Stomach (tissue), 9 donors: Measurements from ENCODE around the gene CHTF8. TPM values are rescaled to one million over a fixed set of nuclear protein-coding genes. Genes with fewer than 3 reads are reported as not detected.
"Not testable (repeated sequence)": the region's sequence is repeated elsewhere in the genome, so short reads cannot be mapped to it uniquely, and the experiment has no call there.

Experiments used
- DNase-seq, 2 donors: peaks; one replicate each; pipeline versions ENCODE4 v3.0.0 to v3.0.0-alpha.2; 2013 to 2019
- H3K27ac ChIP-seq, 5 donors: fragments of 200-600 bp in 4 of 5; sonication (generic) in 4 of 5; one replicate each; pipeline ENCODE4 v1.5.1; 2013 to 2019; ENCODE audit warnings: mild to moderate bottlenecking in 1 of 5, moderate library complexity in 1 of 5
- H3K27me3 ChIP-seq, 3 donors: fragments of 200-600 bp; sonication (generic); one replicate each; pipeline ENCODE4 v1.5.1; 2017 to 2019; ENCODE audit warnings: mixed run types in 1 of 3
- H3K36me3 ChIP-seq, 4 donors: fragments of 200-600 bp; sonication (generic); 1 replicate in 3 of 4; 2 replicates in 1 of 4; pipeline ENCODE4 v1.5.1; 2016 to 2019
- H3K4me1 ChIP-seq, 4 donors: fragments of 200-600 bp; sonication (generic); one replicate each; pipeline ENCODE4 v1.5.1; 2016 to 2019
- H3K4me3 ChIP-seq, 4 donors: fragments of 200-600 bp; sonication (generic) in 3 of 4; one replicate each; pipeline ENCODE4 v1.5.1; 2016 to 2019; ENCODE audit warnings: mild to moderate bottlenecking in 1 of 4
- H3K9me3 ChIP-seq, 4 donors: fragments of 200-600 bp; sonication (generic); one replicate each; pipeline ENCODE4 v1.5.1; 2016 to 2019
- CTCF ChIP-seq, 7 experiments: fragments of 450-650 bp in 4 of 7; fragments of 200-600 bp in 3 of 7; sonication (generic) in 3 of 7; IDR thresholded peaks; one replicate each; pipeline ENCODE4 v1.5.1; 2016 to 2019; ENCODE audit warnings: antibody characterized with exemption in 7 of 7, control low read depth in 2 of 7, mild to moderate bottlenecking in 1 of 7
- EP300 ChIP-seq: sonication (generic); formaldehyde crosslinking; IDR thresholded peaks from one replicate; pipeline ENCODE4 v1.6.1; 2017; ENCODE audit warnings: antibody characterized with exemption
- POLR2A ChIP-seq, 4 donors: fragments of 450-650 bp; IDR thresholded peaks; one replicate each; pipeline ENCODE4 v1.6.1; 2016; ENCODE audit warnings: antibody characterized with exemption in 4 of 4, control low read depth in 2 of 4, mild to moderate bottlenecking in 1 of 4, moderate library complexity in 1 of 4
- POLR2AphosphoS5 ChIP-seq, 3 donors: sonication (generic); formaldehyde crosslinking; IDR thresholded peaks; one replicate each; pipeline ENCODE4 v1.6.1; 2016; ENCODE audit warnings: antibody characterized with exemption in 3 of 3
- WGBS, 5 donors: extraction: QIAGEN DNeasy Blood & Tissue Kit in 3 of 5; methylation state at CpG; one replicate each; pipeline versions ENCODE4 v1.1.5 to v1.1.7; 2013 to 2018; 5-methylcytosine and 5-hydroxymethylcytosine counted together
- intact Hi-C: fragments of 100-400 bp; cut with DNase I; formaldehyde crosslinking; loops from one replicate; pipeline ENCODE4 v1.15.1; 2023; ENCODE audit warnings: low total_unique reads
- polyA plus RNA-seq, 3 donors: library from polyadenylated mRNA; stranded (reverse); fragments of 200-250 nt; gene quantifications; one replicate each; pipeline ENCODE4 v1.2.3, GENCODE V29; 2013
- total RNA-seq, 5 donors: library from RNA; depleted of rRNA; stranded (reverse); fragments of >200 nt; gene quantifications; one replicate each; pipeline versions ENCODE4 v1.1.0 to v1.2.3, GENCODE V29; 2014 to 2016
- donor health status: healthy with polysubstance abuse.
- donor health status: Bipolar disorder and iron deficiency.
- donor health status: healthy.

CHTF8 gene
- total and polyA plus RNA-seq, 8 donors = 12.3 to 83.2 (median 48.9) TPM

- peaks cover 8 to 57% (median 22%) of the 10 kb centered on the region in 4 donors for H3K4me1 ChIP-seq
- 73 to 94% (median 76%) methylated on average over 3 of the region's 3 CpGs for WGBS, 5 donors
- H3K27me3 ChIP-seq = no peaks in the 10 kb centered on the region
- H3K4me3 ChIP-seq = no peak overlapping the region
- TF ChIP-seq CTCF (IDR thresholded peaks at IDR 0.05) (no peak), POLR2A (IDR thresholded peaks at IDR 0.05) (no peak), POLR2AphosphoS5 (IDR thresholded peaks at IDR 0.05) (no peak), EP300 (no peak)
- H3K36me3 ChIP-seq = peaks cover 0 to 21% (median 13%) of the 10 kb centered on the region in 4 donors
- intact Hi-C loops = loop anchor here (10.0 kb wide), 1 partner anchor 281 kb away; the partner anchor contains the start of gene TANGO6
- DNase-seq = no peak
- H3K27ac ChIP-seq = no peak overlapping the region
- no peaks in the 10 kb centered on the region for H3K9me3 ChIP-seq
Measured at GRCh38 chr16:69126221-69126620, 6.2 kb downstream of the CHTF8 start.

DNA sequence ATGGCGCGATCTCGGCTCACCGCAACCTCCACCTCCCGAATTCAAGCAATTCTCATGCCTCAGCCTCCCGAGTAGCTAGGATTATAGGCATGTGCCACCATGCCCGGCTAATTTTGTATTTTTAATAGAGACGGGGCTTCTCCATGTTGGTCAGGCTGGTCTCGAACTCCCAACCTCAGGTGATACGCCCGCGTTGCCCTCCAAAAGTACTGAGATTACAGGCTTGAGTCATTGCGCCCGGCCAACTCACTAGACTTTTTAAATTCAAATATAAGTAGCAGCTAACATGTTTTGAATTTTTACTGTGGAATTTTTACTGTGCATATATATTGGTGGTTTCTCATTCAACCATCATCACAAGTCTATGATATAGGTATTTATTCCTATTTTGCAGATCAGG is 7.4 kb downstream of the CHTF8 start:
- not testable (repeated sequence) for H3K27ac ChIP-seq, DNase-seq, H3K27me3 ChIP-seq, H3K4me3 ChIP-seq, H3K9me3 ChIP-seq
- intact Hi-C loops = loop anchor here (5.0 to 10.0 kb wide), 2 partner anchors 223 to 280 kb away; partner anchors contain the start of gene TANGO6
- H3K4me1 ChIP-seq = peaks cover 0 to 45% (median 11%) of the 10 kb centered on the region in 4 donors
- peaks cover 10 to 33% (median 26%) of the 10 kb centered on the region in 4 donors for H3K36me3 ChIP-seq
- 87 to 97% (median 95%) methylated on average over 14 of the region's 14 CpGs for WGBS, 5 donors

GRCh38 chr16:69124406-69124805 is 8.0 kb downstream of the CHTF8 start:
- DNase-seq = not testable (repeated sequence)

GRCh38 chr16:69123910-69124309 is 8.5 kb downstream of the CHTF8 start:
- peak; percentile 57 to 88 for DNase-seq
- H3K4me3 ChIP-seq = no peak overlapping the region
- H3K27me3 ChIP-seq = no peaks in the 10 kb centered on the region
- H3K27ac ChIP-seq = no peak overlapping the region
- peaks cover 0 to 37% (median 11%) of the 10 kb centered on the region in 4 donors for H3K4me1 ChIP-seq
- intact Hi-C loops = loop anchor here (5.0 to 10.0 kb wide), 2 partner anchors 222 to 279 kb away; partner anchors contain the start of gene TANGO6
- H3K9me3 ChIP-seq = no peaks in the 10 kb centered on the region
- 78 to 81% (median 80%) methylated on average over 3 of the region's 3 CpGs for WGBS, 5 donors
- TF ChIP-seq EP300 (no peak), CTCF (IDR thresholded peaks at IDR 0.05) (peak in 5 of 7 experiments; percentile 51 to 69 (median 65))
- peaks cover 18 to 43% (median 36%) of the 10 kb centered on the region in 4 donors for H3K36me3 ChIP-seq

More at GRCh38 chr16:69124406-69124805, 8.0 kb downstream of the CHTF8 start:
- Histone ChIP-seq H3K36me3 (peaks cover 13 to 39% (median 31%) of the 10 kb centered on the region in 4 donors), H3K4me1 (peaks cover 0 to 39% (median 10%) of the 10 kb centered on the region in 4 donors)
- H3K4me3 ChIP-seq, H3K27ac ChIP-seq, H3K27me3 ChIP-seq, H3K9me3 ChIP-seq: not testable (repeated sequence)
- intact Hi-C loops = loop anchor here (5.0 to 10.0 kb wide), 2 partner anchors 222 to 280 kb away; partner anchors contain the start of gene TANGO6
- 85 to 89% (median 87%) methylated on average over 8 of the region's 8 CpGs for WGBS, 5 donors

GRCh38 chr16:69120096-69120664 is 12.2 kb downstream of the CHTF8 start:
- 95 to 98% (median 97%) methylated on average over 19 of the region's 19 CpGs for WGBS, 5 donors
- Histone ChIP-seq H3K4me1 (peaks cover 0 to 18% (median 10%) of the 10 kb centered on the region in 4 donors), H3K4me3 (no peak overlapping the region), H3K9me3 (no peaks in the 10 kb centered on the region), H3K27ac (no peak overlapping the region), H3K27me3 (no peaks in the 10 kb centered on the region), H3K36me3 (peaks cover 37 to 72% (median 66%) of the 10 kb centered on the region in 4 donors)
- DNase-seq = no peak
- TF ChIP-seq POLR2AphosphoS5 (IDR thresholded peaks at IDR 0.05) (no peak), POLR2A (IDR thresholded peaks at IDR 0.05) (no peak), CTCF (IDR thresholded peaks at IDR 0.05) (no peak), EP300 (no peak)
- intact Hi-C loops = loop anchor here (5.0 to 10.0 kb wide), 2 partner anchors 218 to 275 kb away; partner anchors contain the start of gene TANGO6
